ENCODE measurements around the gene KRT72.

KRT72 gene

GRCh38 chr12:52577316-52577715 lies 23.9 kb downstream of the KRT72 start:
- ChIA-PET CTCF (interaction anchor here (0.9 to 1.1 kb wide), 2 partner anchors 17 to 302 kb away, joined by 3 read pairs; no protein-coding TSS in a partner anchor), POLR2A (no interaction called here)

GRCh38 chr12:52575948-52576347 lies 25.3 kb downstream of the KRT72 start:
- ChIA-PET CTCF (interaction anchor here (0.6 to 1.1 kb wide), 4 partner anchors 11 to 405 kb away, joined by 3 to 4 read pairs (median 3); no protein-coding TSS in a partner anchor), POLR2A (no interaction called here)
- H3K9me3 ChIP-seq (ENCODE audit: control insufficient read depth, insufficient read depth, low read depth, low read length): no peaks in the 10 kb centered on the region
- no peak overlapping the region for H3K4me3 ChIP-seq (ENCODE audit: low read depth, low read length)
- no peaks in the 10 kb centered on the region for H3K36me3 ChIP-seq (ENCODE audit: control insufficient read depth in 2 of 2, insufficient read depth in 1 of 2, low read length in 2 of 2)
- no peaks in the 10 kb centered on the region for H3K4me1 ChIP-seq (ENCODE audit: control insufficient read depth, insufficient read depth, low read length)
- no peak overlapping the region for H3K27ac ChIP-seq (ENCODE audit: extremely low read depth, low read depth, low read length)
- no peak for TF ChIP-seq ZNF24 (tag by site-specific recombination; IDR thresholded peaks at IDR 0.05)
- TF ChIP-seq ZNF324 (tag by site-specific recombination; IDR thresholded peaks at IDR 0.05): no peak
- no peak for TF ChIP-seq ZSCAN4 (tag by site-specific recombination; IDR thresholded peaks at IDR 0.05)
- no peak for TF ChIP-seq ZNF239 (tag by site-specific recombination; IDR thresholded peaks at IDR 0.05)
- no peak for TF ChIP-seq GLI4 (tag by site-specific recombination; IDR thresholded peaks at IDR 0.05)
- TF ChIP-seq WT1 (tag by site-specific recombination; IDR thresholded peaks at IDR 0.05): no peak
- TF ChIP-seq ZNF776 (tag by site-specific recombination; IDR thresholded peaks at IDR 0.05; ENCODE audit: borderline replicate concordance): no peak
- TF ChIP-seq ZNF175 (tag by site-specific recombination; IDR thresholded peaks at IDR 0.05): no peak
- no peak for TF ChIP-seq GLI2 (tag by site-specific recombination; IDR thresholded peaks at IDR 0.05; ENCODE audit: borderline replicate concordance, low read depth)
- TF ChIP-seq HOXD13 (CRISPR knock-in tag; IDR thresholded peaks at IDR 0.05; ENCODE audit: borderline replicate concordance): no peak
- TF ChIP-seq ZNF394 (tag by site-specific recombination; IDR thresholded peaks at IDR 0.05; ENCODE audit: borderline replicate concordance): no peak
- TF ChIP-seq ZNF768 (tag by site-specific recombination; IDR thresholded peaks at IDR 0.05): no peak

More at GRCh38 chr12:52577316-52577715, 23.9 kb downstream of the KRT72 start:
- Histone ChIP-seq H3K4me1 (ENCODE audit: control insufficient read depth, insufficient read depth, low read length) (no peaks in the 10 kb centered on the region), H3K36me3 (ENCODE audit: control insufficient read depth in 2 of 2, insufficient read depth in 1 of 2, low read length in 2 of 2) (no peaks in the 10 kb centered on the region), H3K27ac (ENCODE audit: extremely low read depth, low read depth, low read length) (no peak overlapping the region), H3K4me3 (ENCODE audit: low read depth, low read length) (no peak overlapping the region), H3K9me3 (ENCODE audit: control insufficient read depth, insufficient read depth, low read depth, low read length) (no peaks in the 10 kb centered on the region)
- no peak for TF ChIP-seq ZNF214 (tag by site-specific recombination; IDR thresholded peaks at IDR 0.05; ENCODE audit: borderline replicate concordance)
- no peak for TF ChIP-seq ZNF266 (tag by site-specific recombination; IDR thresholded peaks at IDR 0.05; ENCODE audit: low read depth)
- no peak for TF ChIP-seq SP2 (tag by site-specific recombination; IDR thresholded peaks at IDR 0.05)
- no peak for TF ChIP-seq ZNF549 (tag by site-specific recombination; IDR thresholded peaks at IDR 0.05)
- TF ChIP-seq ZNF398 (tag by site-specific recombination; IDR thresholded peaks at IDR 0.05): no peak
- TF ChIP-seq ZNF391 (tag by site-specific recombination; IDR thresholded peaks at IDR 0.05; ENCODE audit: borderline replicate concordance, low read depth): no peak
- TF ChIP-seq ZBTB7A (tag by site-specific recombination; IDR thresholded peaks at IDR 0.05; ENCODE audit: low read depth): no peak
- TF ChIP-seq ZNF626 (tag by site-specific recombination; IDR thresholded peaks at IDR 0.05): no peak
- no peak for TF ChIP-seq KLF17 (tag by site-specific recombination; IDR thresholded peaks at IDR 0.05)
- TF ChIP-seq HIC1 (tag by site-specific recombination; IDR thresholded peaks at IDR 0.05): no peak
- TF ChIP-seq EGR2 (tag by site-specific recombination; IDR thresholded peaks at IDR 0.05; ENCODE audit: low read depth): no peak
- no peak for TF ChIP-seq INSM2 (tag by site-specific recombination; IDR thresholded peaks at IDR 0.05)
- no peak for TF ChIP-seq ZNF184 (tag by site-specific recombination; IDR thresholded peaks at IDR 0.05)
- TF ChIP-seq ZFP41 (tag by site-specific recombination; IDR thresholded peaks at IDR 0.05; ENCODE audit: borderline replicate concordance): no peak

Data from HEK293 (cell line).